Measurements from ENCODE around the gene TMEM256.

- TF ChIP-seq, protein P1, sequence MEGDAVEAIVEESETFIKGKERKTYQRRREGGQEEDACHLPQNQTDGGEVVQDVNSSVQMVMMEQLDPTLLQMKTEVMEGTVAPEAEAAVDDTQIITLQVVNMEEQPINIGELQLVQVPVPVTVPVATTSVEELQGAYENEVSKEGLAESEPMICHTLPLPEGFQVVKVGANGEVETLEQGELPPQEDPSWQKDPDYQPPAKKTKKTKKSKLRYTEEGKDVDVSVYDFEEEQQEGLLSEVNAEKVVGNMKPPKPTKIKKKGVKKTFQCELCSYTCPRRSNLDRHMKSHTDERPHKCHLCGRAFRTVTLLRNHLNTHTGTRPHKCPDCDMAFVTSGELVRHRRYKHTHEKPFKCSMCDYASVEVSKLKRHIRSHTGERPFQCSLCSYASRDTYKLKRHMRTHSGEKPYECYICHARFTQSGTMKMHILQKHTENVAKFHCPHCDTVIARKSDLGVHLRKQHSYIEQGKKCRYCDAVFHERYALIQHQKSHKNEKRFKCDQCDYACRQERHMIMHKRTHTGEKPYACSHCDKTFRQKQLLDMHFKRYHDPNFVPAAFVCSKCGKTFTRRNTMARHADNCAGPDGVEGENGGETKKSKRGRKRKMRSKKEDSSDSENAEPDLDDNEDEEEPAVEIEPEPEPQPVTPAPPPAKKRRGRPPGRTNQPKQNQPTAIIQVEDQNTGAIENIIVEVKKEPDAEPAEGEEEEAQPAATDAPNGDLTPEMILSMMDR (IDR thresholded peaks at IDR 0.05) = no peak
- TF ChIP-seq POLR2A (IDR thresholded peaks at IDR 0.05) = no peak
These were observed 24.7 kb upstream of the TMEM256 start, which contains the start of gene SPEM3 for GRCh38 chr17:7428557-7428956.

All from heart left ventricle (tissue), 13 donors.